ENCODE measurements around the gene CAMK2B.

Gene CAMK2B

DNA sequence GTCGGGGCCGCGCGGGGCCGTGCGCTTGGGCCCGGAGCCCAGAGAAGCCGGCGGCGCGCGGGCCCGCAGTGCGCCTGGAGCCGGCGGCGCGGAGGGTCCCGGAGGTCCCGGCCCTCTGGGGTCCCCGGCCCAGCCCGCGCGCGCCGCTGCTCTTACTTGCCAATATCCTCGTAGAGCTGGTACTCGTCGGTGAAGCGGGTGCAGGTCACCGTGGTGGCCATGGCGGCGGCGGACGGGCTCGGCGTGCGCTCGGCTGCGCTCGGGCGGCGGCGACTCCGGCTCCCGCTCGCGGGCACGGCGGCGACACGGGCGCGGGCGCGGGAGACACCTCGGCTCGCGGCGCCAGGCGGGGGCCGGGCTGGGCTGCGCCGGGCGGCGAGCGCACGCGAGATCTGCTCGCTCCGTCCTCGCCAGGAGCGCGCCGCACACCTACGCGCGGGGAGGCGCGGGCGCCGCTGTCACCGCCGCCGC, at the start of gene CAMK2B:
Gene CAMK2B, minus strand, starts transcription at position 394 of the 471 bp plus-strand sequence. Its CDS starts 173 bp downstream, at position 221.
- DNase-seq, result no peak

DNA sequence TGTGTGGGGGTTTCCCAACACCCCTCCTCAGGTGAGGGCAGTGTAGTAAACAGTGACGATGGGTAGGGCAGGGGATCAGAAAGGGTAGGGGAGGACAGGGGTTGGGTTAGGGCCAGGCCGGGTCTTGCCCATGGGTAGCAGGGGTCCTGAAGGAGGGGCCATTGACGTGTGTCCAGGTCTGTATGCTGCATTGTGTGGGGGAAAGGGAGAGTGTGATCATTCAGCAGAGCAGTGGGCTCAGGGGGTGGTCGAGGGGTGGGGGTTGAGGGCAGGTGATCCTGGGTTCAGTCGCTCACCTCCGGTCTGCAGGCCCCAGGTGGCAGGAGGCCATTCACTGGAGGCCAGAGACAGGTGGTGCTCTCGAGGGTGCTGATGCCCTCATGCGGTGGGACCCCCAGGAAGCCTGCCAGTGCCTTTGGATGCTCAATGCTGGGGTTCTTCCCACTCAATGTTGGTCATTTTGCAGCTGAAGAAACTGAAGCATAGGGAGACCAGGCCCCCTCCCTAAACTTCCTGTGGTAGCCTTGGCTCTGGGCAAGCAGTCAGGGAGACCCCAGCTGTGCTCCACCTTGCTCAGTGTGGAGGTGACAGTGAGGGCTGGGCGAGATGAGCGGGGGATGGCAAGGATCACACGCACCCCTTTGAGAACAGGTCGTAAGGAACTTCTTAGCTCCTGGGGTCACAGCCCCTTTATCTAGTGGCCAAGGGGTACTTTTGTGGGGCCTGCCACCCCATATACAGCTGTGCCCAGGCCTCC, 48.8 kb upstream of the CAMK2B start:
- DNase-seq, result no peak

DNA sequence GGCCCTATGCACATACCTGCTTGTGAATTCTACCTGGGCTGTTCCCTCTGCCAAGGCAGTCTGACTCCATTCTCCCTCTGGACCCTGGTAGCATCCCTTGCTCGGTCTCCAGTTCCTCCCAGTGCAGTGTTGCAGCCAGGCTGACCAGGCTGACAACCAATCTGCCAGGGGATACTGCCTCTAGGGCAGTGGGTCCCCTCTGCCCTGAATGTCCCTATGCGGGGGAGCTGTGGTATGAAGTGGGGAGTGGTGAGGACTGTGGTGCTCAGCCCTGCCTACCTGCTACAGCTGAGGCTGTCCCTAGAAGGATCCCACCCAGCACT, 48.0 kb upstream of the CAMK2B start:
- no peak for DNase-seq

GRCh38 chr7:44372560-44373417, 47.4 kb upstream of the CAMK2B start:
- DNase-seq, result no peak

DNA sequence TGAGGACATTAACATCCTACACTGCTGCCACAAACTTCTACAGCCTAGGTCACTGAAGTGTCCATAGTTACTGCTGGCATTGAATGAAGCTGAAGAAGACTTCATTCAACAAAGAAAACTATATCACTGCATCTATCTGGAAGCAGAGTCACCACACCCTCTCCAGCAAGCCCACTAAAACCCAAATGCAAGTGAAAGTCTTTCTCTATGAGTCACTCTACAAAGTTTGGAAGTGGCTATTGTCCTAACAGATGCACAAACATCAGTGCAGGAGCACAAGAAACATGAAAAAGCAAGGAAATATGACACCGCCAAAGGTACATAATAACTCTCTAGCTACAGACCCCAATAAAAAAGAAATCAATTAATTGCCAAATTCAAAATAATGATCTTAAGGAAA, 43.5 kb upstream of the CAMK2B start:
- DNase-seq, result no peak

- DNase-seq, result no peak
Measured at GRCh38 chr7:44368455-44368854, 43.1 kb upstream of the CAMK2B start.

DNA sequence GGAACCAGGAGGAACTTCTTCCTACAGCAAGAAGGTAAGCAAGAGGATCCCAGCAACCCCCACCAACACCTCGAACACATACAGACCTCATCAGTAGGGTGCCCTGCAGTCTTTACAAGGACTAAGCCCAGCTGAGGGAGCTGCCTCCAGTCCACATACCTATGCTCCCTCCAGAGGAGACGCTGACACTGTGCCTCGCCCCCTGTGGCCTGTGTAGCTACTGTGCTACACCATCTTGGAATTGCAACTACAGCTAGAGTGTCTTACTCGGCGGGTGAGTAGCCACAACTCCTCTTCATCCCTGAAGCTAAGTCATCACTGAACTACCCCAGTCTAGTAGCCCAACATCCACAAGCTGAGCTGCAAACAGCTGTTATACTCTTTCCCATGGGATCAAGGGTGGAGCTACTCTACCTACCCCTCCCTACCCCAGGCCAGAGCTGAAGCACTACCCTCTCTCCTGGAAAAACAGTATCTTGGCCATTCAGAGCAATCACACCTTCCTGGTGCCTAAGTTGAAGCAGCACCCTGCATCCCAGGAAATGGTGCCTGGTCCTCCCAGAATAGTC, 42.2 kb upstream of the CAMK2B start:
- DNase-seq, result no peak

DNA sequence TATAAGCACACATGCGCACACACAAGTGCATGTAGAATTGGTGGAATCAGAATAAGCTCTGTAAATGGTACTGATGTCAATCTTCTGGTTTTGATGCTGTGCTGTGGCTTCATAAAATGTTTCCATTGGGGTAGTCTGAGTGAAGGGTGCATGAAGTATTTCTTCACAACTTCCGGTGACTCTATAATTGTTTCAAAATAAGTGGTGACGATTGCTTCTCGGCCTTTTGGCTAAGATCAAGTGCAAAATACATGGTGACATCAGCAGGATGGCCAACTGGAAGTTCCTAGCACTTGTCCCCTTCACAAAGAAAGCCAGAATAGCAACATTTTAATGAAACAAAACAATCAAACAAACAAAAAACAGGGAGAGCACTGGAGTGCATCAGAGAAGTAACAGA, 41.6 kb upstream of the CAMK2B start:
- DNase-seq, result no peak

DNA sequence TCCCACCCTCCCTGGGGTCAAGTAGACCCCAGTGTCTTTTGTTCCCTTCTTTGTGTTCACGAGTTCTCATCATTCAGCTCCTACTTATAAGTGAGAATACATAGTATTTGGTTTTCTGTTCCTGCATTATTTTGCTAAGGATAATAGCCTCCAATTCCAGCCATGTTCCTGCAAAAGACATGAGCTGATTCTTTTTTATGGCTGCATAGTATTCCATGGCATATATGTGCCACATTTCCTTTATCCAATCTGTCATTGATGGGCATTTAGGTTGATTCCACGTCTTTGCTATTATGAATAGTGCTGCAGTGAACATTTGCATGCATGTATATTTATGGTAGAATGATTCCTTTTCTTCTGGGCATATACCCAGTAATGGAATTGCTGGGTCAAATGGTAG, 28.3 kb upstream of the CAMK2B start:
- DNase-seq, result no peak

GRCh38 chr7:44348851-44349781, 23.7 kb upstream of the CAMK2B start:
- no peak for DNase-seq

GRCh38 chr7:44348300-44348699, 22.9 kb upstream of the CAMK2B start:
- no peak for DNase-seq

- DNase-seq, result no peak
Measured at GRCh38 chr7:44347546-44348114, 22.2 kb upstream of the CAMK2B start.

GRCh38 chr7:44346063-44346462, 20.7 kb upstream of the CAMK2B start:
- no peak for DNase-seq

DNA sequence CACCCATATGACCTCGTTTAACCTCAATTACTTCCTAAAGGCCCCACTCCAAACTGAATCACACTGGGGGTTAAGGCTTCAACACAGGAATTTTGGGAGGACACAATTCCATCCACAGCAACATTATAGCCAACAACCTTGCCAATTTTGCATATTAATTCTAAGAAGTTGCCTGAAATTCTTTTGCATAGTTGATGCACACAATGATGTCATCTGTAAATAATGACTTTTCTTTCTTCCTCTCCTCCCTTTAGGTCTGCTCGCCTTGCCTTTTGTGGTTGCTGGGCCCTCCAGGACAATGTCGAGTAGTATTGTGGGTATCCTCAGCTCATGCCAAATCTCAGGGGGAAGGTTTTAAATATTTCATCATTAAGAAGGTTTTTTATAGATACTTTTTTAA, 16.0 kb upstream of the CAMK2B start:
- no peak for DNase-seq

GRCh38 chr7:44338600-44338999, 13.2 kb upstream of the CAMK2B start:
- DNase-seq, result no peak

DNA sequence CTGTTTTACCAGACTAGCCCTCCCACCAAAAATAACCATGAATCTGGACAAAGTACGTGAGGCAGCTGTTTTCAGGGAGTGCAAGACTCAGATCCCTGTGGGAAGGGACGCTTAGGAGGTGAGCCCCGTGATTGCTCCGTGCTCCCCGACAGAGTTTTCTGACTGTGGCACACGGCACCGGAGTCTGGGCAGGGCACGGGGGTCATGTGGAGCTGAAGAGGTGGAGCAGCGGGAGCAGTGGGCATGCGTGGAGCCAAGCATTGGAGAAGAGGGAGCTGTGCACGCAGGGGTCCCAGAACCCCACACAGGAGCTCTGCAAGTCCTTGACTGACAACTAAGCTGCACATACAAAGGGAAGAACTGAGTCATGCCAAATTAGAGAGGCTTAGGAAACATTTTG, 11.1 kb upstream of the CAMK2B start:
- DNase-seq, result no peak

GRCh38 chr7:44335184-44335583, 9.8 kb upstream of the CAMK2B start:
- DNase-seq, result no peak

DNA sequence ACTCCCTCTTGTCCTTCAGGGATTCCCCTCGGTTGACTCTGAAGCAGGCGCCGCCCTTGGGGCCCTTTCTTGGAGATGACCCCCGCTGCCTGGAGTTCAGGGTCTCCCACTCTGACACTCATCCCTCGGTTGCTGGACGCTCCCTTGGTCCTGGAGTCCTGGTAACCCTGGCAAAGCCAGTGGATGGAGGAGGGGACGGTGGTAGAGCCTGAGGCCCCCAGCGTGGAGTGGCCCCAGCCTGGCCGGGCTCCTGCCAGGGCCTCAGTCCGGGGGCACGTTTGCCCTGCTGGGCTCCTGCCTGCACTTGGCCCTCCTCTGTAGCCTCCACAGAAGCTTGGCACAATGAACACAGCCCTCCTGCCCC, 9.3 kb upstream of the CAMK2B start:
- no peak for DNase-seq

DNA sequence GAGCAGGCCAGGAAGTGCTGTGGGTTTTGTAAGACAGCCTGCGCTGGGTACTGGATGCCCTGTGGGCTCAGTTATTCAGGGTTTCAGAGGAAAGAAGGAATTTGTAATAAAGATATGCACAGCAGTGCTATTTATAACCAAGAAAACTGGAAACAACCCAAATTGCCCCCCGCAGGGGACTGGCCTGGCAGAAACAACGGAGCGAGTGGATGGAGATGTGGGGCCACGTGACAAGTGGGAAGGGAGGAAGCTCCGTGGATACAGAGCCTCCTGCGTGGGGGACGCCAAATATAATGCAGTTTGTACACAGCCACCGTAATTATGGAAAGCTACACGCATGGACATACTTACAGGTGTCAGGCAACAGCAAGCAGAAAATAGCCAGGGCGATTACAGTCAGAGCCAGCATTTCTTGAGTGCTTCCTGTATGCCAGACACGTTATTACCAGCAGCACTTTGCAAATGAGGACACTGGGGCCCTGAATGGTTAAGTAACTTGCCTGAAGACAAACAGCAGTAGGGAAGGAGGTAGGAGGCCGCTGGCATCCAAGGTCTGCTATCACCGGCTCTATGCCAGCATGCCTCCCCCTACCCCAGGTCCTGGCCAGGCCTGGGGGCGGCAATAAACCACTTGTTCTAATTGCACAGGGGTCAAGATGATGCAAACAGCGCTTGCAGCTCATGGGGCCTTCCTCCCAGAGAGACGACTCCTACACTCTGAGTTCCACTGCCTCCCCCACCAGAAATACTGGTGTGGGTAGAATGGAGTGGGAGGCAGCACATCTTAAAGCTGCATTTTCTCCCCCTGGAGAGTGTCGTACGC, 8.7 kb upstream of the CAMK2B start:
- DNase-seq, result no peak

- no peak for DNase-seq
Measured at GRCh38 chr7:44331682-44332081, 6.3 kb upstream of the CAMK2B start.

DNA sequence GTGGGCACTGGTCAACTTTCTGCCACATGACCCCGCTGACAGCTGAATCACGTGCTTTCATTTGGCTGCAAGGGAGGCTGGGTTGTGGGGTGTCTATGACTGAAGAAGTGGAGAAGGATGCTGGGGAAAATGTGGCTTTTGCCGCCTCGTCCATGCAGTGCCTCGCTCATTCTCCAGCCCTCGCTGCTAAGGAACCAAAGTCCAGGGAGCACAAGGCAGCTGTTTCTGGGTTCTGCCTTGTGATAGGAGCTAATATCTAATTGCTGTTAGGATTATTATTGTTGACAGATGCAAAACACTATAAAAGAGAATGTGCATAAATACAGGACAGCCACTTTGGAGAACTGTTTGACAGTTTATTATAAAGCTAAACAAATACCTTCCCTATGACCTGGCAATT, 4.9 kb upstream of the CAMK2B start:
- DNase-seq, result no peak

GRCh38 chr7:44329888-44330287, 4.5 kb upstream of the CAMK2B start:
- DNase-seq, result no peak

Data from activated T-cell treated with anti-CD3 and anti-CD28 coated beads, Interleukin-2, amount 50 U/mL, for 1 hour (primary cell).